ENCODE results near the gene PHLDA1. TPM values are rescaled to one million over a fixed set of nuclear protein-coding genes. Genes with fewer than 3 reads are reported as not detected.

Gene PHLDA1
- total RNA-seq (2014; rRNA removed; shearing (Covaris generic)), result 65.4 and 101 TPM in 2 replicates

- DNase-seq (ENCODE audit: low read depth), result peak; percentile 96
Observed at GRCh38 chr12:76031414-76032042, at the start of gene PHLDA1. Gene PHLDA1, minus strand, starts transcription at chr12:76031776.

GRCh38 chr12:76080729-76081415, 49.3 kb upstream of the PHLDA1 start:
- no peak for DNase-seq (ENCODE audit: low read depth)

GRCh38 chr12:76080017-76080728, 48.6 kb upstream of the PHLDA1 start:
- DNase-seq (ENCODE audit: low read depth), result peak; percentile 76

GRCh38 chr12:76078748-76079147, 47.2 kb upstream of the PHLDA1 start:
- DNase-seq (ENCODE audit: low read depth), result no peak

- DNase-seq (ENCODE audit: low read depth), result no peak
Observed at GRCh38 chr12:76075448-76075847, 43.9 kb upstream of the PHLDA1 start.

- no peak for DNase-seq (ENCODE audit: low read depth)
Observed at GRCh38 chr12:76074701-76075336, 43.2 kb upstream of the PHLDA1 start.

- no peak for DNase-seq (ENCODE audit: low read depth)
Observed at GRCh38 chr12:76073561-76073960, 42.0 kb upstream of the PHLDA1 start.

GRCh38 chr12:76072568-76072967, 41.0 kb upstream of the PHLDA1 start:
- DNase-seq (ENCODE audit: low read depth), result no peak

GRCh38 chr12:76069339-76069738, 37.8 kb upstream of the PHLDA1 start:
- DNase-seq (ENCODE audit: low read depth), result no peak

- DNase-seq (ENCODE audit: low read depth), result no peak
Observed at GRCh38 chr12:76065917-76066316, 34.3 kb upstream of the PHLDA1 start.

GRCh38 chr12:76064904-76065303, 33.3 kb upstream of the PHLDA1 start:
- no peak for DNase-seq (ENCODE audit: low read depth)

GRCh38 chr12:76060111-76060510, 28.5 kb upstream of the PHLDA1 start:
- DNase-seq (ENCODE audit: low read depth), result no peak

- no peak for DNase-seq (ENCODE audit: low read depth)
Observed at GRCh38 chr12:76057326-76057725, 25.8 kb upstream of the PHLDA1 start.

- DNase-seq (ENCODE audit: low read depth), result no peak
Observed at GRCh38 chr12:76055393-76055792, 23.8 kb upstream of the PHLDA1 start.

GRCh38 chr12:76049575-76050251, 18.1 kb upstream of the PHLDA1 start:
- no peak for DNase-seq (ENCODE audit: low read depth)

- DNase-seq (ENCODE audit: low read depth), result no peak
Observed at GRCh38 chr12:76047742-76048141, 16.2 kb upstream of the PHLDA1 start.

GRCh38 chr12:76047060-76047459, 15.5 kb upstream of the PHLDA1 start:
- DNase-seq (ENCODE audit: low read depth), result no peak

- DNase-seq (ENCODE audit: low read depth), result no peak
Observed at GRCh38 chr12:76043377-76043776, 11.8 kb upstream of the PHLDA1 start.

- no peak for DNase-seq (ENCODE audit: low read depth)
Observed at GRCh38 chr12:76042147-76042546, 10.6 kb upstream of the PHLDA1 start.

GRCh38 chr12:76041406-76041805, 9.8 kb upstream of the PHLDA1 start:
- no peak for DNase-seq (ENCODE audit: low read depth)

GRCh38 chr12:76040461-76040860, 8.9 kb upstream of the PHLDA1 start:
- DNase-seq (ENCODE audit: low read depth), result no peak

GRCh38 chr12:76038176-76038575, 6.6 kb upstream of the PHLDA1 start:
- no peak for DNase-seq (ENCODE audit: low read depth)
